Cardiac muscle cell (in vitro differentiated cells and primary cell): ENCODE results near the gene CYP51A1. TPM values are rescaled to one million over a fixed set of nuclear protein-coding genes. Genes with fewer than 3 reads are reported as not detected.

Source experiments
- DNase-seq, 2 donors: peaks; one replicate each; pipeline versions ENCODE4 v3.0.0 to v3.0.0-alpha.2; 2010 to 2017; ENCODE audit warnings: low read depth in 1 of 2, low spot score in 1 of 2
- H3K27ac ChIP-seq: fragments of 200-600 bp; sonication (generic); 2 replicates; pipeline ENCODE4 v1.5.1; 2016
- H3K27me3 ChIP-seq: fragments of 200-600 bp; sonication (generic); 2 replicates; pipeline ENCODE4 v1.6.0; 2016; ENCODE audit warnings: control low read depth
- H3K36me3 ChIP-seq: fragments of 200-600 bp; sonication (generic); 2 replicates; pipeline ENCODE4 v1.5.1; 2016; ENCODE audit warnings: control low read depth
- H3K4me1 ChIP-seq: fragments of 200-600 bp; sonication (generic); 2 replicates; pipeline ENCODE4 v1.8.1; 2017; ENCODE audit warnings: low read depth, mild to moderate bottlenecking, mixed run types
- H3K4me3 ChIP-seq: fragments of 200-600 bp; sonication (generic); 2 replicates; pipeline ENCODE4 v1.5.1; 2016; ENCODE audit warnings: mild to moderate bottlenecking
- H3K9me3 ChIP-seq: fragments of 200-600 bp; sonication (generic); 2 replicates; pipeline ENCODE4 v1.5.1; 2017; ENCODE audit warnings: low read depth, mild to moderate bottlenecking, control low read depth
- CTCF ChIP-seq: IDR thresholded peaks from 2 replicates; pipeline ENCODE4 v1.5.1; 2012; ENCODE audit warnings: low read depth, mild to moderate bottlenecking, low read length
- polyA plus RNA-seq: library from polyadenylated mRNA; unstranded; fragments of >200 nt; fragmentation: Nextera tagmentation; extraction: Ambion mirVana; gene quantifications from 2 replicates; pipeline ENCODE4 v1.2.1, GENCODE V29; 2016
- total RNA-seq: library from RNA; depleted of rRNA; stranded (reverse); fragments of >200 nt; gene quantifications from 2 replicates; pipeline ENCODE4 v1.2.3, GENCODE V29; 2016

CYP51A1 gene
- total and polyA plus RNA-seq, 2 experiments from 2014 or later, result 41.0 to 116 TPM

- no peak overlapping the region for H3K4me3 ChIP-seq
- H3K4me1 ChIP-seq, result peaks cover 3% of the 10 kb centered on the region
- DNase-seq, result no peak
- H3K27me3 ChIP-seq, result no peaks in the 10 kb centered on the region
- peak overlapping the region; percentile 17 for H3K27ac ChIP-seq
- H3K36me3 ChIP-seq, result peaks cover 29% of the 10 kb centered on the region
- H3K9me3 ChIP-seq, result no peaks in the 10 kb centered on the region
- TF ChIP-seq CTCF, result no peak
Observed at GRCh38 chr7:92072121-92072520, 62.2 kb downstream of the CYP51A1 start.

- TF ChIP-seq CTCF, result no peak
- DNase-seq, result no peak
- no peak overlapping the region for H3K4me3 ChIP-seq
- no peaks in the 10 kb centered on the region for H3K27me3 ChIP-seq
- no peaks in the 10 kb centered on the region for H3K9me3 ChIP-seq
- peaks cover 3% of the 10 kb centered on the region for H3K4me1 ChIP-seq
- peak overlapping the region; percentile 31 for H3K27ac ChIP-seq
- peaks cover 35% of the 10 kb centered on the region for H3K36me3 ChIP-seq
Observed at GRCh38 chr7:92071032-92071431, 63.2 kb downstream of the CYP51A1 start.

GRCh38 chr7:92064438-92065029 is 69.7 kb downstream of the CYP51A1 start:
- Histone ChIP-seq H3K36me3 (peaks cover 33% of the 10 kb centered on the region), H3K9me3 (no peaks in the 10 kb centered on the region), H3K4me1 (no peaks in the 10 kb centered on the region), H3K27me3 (no peaks in the 10 kb centered on the region), H3K27ac (no peak overlapping the region), H3K4me3 (no peak overlapping the region)
- DNase-seq, result no peak
- no peak for TF ChIP-seq CTCF

Other genes with a start within 250 kb of the CYP51A1 start
- gene AKAP9, start 193.6 kb downstream of the CYP51A1 start, total RNA-seq, result 19.1 and 41.4 TPM in 2 replicates
- gene AKAP9, start 193.6 kb downstream of the CYP51A1 start, polyA plus RNA-seq, result 57.1 and 77.0 TPM in 2 replicates
- gene LRRD1, start 44.7 kb upstream of the CYP51A1 start, total RNA-seq, result 0.51 and 0.60 TPM in 2 replicates
- gene LRRD1, start 44.7 kb upstream of the CYP51A1 start, polyA plus RNA-seq, result 0.20 TPM in 1 of 2 replicates, not detected in the other
- gene KRIT1, start 111.4 kb upstream of the CYP51A1 start, total RNA-seq, result 34.5 and 73.4 TPM in 2 replicates
- gene KRIT1, start 111.4 kb upstream of the CYP51A1 start, polyA plus RNA-seq, result 29.0 and 34.2 TPM in 2 replicates
- 11.3 and 17.2 TPM in 2 replicates for gene ANKIB1, start 111.5 kb upstream of the CYP51A1 start, total RNA-seq
- gene ANKIB1, start 111.5 kb upstream of the CYP51A1 start, polyA plus RNA-seq, result 5.6 and 6.3 TPM in 2 replicates